ENCODE measurements around the gene THEM5.

Gene THEM5

GRCh38 chr1:151839457-151840403, 13.8 kb downstream of the THEM5 start, which contains the start of gene C2CD4D:
Gene C2CD4D (minus strand): TSS chr1:151839820. CDS start chr1:151838989, 831 bp downstream.
- H3K36me3 ChIP-seq (ENCODE audit: insufficient read depth, low read length), result no peaks in the 10 kb centered on the region
- peak within 1 kb of the TSS; percentile 63 for H3K9ac ChIP-seq (ENCODE audit: low read depth, low read length)
- H3K9me3 ChIP-seq (ENCODE audit: control insufficient read depth, insufficient read depth, low read length), result no peaks in the 10 kb centered on the region
- peaks cover 17% of the 10 kb centered on the region for H3K4me1 ChIP-seq (ENCODE audit: insufficient read depth, low read length)

DNA sequence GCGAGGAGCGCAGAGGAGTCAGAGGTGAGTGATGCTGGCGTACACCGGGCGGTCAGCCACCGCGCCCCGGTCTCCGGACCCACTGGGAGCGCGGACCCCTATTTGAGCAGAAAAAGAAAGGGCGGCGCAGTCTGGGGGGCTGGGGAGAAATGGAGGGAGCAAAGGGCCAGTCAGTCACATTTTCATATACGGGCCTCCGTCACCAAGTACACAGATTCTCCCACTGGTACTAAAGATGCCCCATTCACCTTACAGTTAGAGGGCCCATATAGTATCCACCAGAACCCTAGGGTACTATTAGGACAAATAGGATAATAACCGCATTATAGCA, 14.5 kb downstream of the THEM5 start:
- H3K36me3 ChIP-seq (ENCODE audit: insufficient read depth, low read length), result no peaks in the 10 kb centered on the region
- no peaks in the 10 kb centered on the region for H3K9me3 ChIP-seq (ENCODE audit: control insufficient read depth, insufficient read depth, low read length)
- peaks cover 17% of the 10 kb centered on the region for H3K4me1 ChIP-seq (ENCODE audit: insufficient read depth, low read length)
- peak overlapping the region; percentile 63 for H3K9ac ChIP-seq (ENCODE audit: low read depth, low read length)

- Histone ChIP-seq H3K9me3 (ENCODE audit: control insufficient read depth, insufficient read depth, low read length) (no peaks in the 10 kb centered on the region), H3K9ac (ENCODE audit: low read depth, low read length) (peak overlapping the region; percentile 63), H3K4me1 (ENCODE audit: insufficient read depth, low read length) (peaks cover 17% of the 10 kb centered on the region), H3K36me3 (ENCODE audit: insufficient read depth, low read length) (no peaks in the 10 kb centered on the region)
Measured at GRCh38 chr1:151838222-151839081, 15.1 kb downstream of the THEM5 start.

- H3K36me3 ChIP-seq (ENCODE audit: insufficient read depth, low read length), result no peaks in the 10 kb centered on the region
- H3K9ac ChIP-seq (ENCODE audit: low read depth, low read length), result peak overlapping the region; percentile 63; the same call in 1 of the 2 replicates
- H3K4me1 ChIP-seq (ENCODE audit: insufficient read depth, low read length), result peaks cover 17% of the 10 kb centered on the region
- H3K9me3 ChIP-seq (ENCODE audit: control insufficient read depth, insufficient read depth, low read length), result no peaks in the 10 kb centered on the region
Measured at GRCh38 chr1:151837884-151838221, 15.7 kb downstream of the THEM5 start.

DNA sequence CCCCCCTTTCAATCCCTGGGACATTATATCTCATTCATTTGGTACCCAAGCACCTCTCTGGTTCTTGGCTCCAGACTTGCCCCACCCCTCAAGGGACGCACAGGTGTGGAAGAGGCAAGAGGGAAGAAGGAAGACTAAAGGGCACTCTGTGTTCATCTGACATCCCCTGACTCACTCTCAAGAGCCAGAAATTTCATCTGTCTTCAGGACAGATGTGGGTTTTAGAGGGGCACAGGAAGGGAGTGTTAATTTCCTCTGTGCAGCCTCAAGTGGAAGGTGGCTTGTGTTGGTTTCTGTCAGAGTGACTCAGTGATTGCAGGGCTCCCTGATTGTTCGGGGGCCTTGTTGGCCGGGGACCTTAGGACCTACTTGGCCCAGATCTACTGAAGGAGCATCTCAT, 16.3 kb downstream of the THEM5 start:
- Histone ChIP-seq H3K9ac (ENCODE audit: low read depth, low read length) (peak overlapping the region; percentile 63; the same call in 1 of the 2 replicates), H3K4me1 (ENCODE audit: insufficient read depth, low read length) (peaks cover 17% of the 10 kb centered on the region), H3K36me3 (ENCODE audit: insufficient read depth, low read length) (no peaks in the 10 kb centered on the region), H3K9me3 (ENCODE audit: control insufficient read depth, insufficient read depth, low read length) (no peaks in the 10 kb centered on the region)

- no peaks in the 10 kb centered on the region for H3K9me3 ChIP-seq (ENCODE audit: control insufficient read depth, insufficient read depth, low read length)
- H3K36me3 ChIP-seq (ENCODE audit: insufficient read depth, low read length), result no peaks in the 10 kb centered on the region
- H3K4me1 ChIP-seq (ENCODE audit: insufficient read depth, low read length), result peaks cover 19% of the 10 kb centered on the region
- H3K9ac ChIP-seq (ENCODE audit: low read depth, low read length), result no peak overlapping the region
Measured at GRCh38 chr1:151835596-151835995, 17.9 kb downstream of the THEM5 start.

- H3K36me3 ChIP-seq (ENCODE audit: insufficient read depth, low read length), result no peaks in the 10 kb centered on the region
- H3K4me1 ChIP-seq (ENCODE audit: insufficient read depth, low read length), result peaks cover 27% of the 10 kb centered on the region
- no peak overlapping the region for H3K9ac ChIP-seq (ENCODE audit: low read depth, low read length)
- no peaks in the 10 kb centered on the region for H3K9me3 ChIP-seq (ENCODE audit: control insufficient read depth, insufficient read depth, low read length)
Measured at GRCh38 chr1:151834239-151834638, 19.3 kb downstream of the THEM5 start.

GRCh38 chr1:151833172-151833900, 20.2 kb downstream of the THEM5 start:
- H3K9ac ChIP-seq (ENCODE audit: low read depth, low read length), result no peak overlapping the region

DNA sequence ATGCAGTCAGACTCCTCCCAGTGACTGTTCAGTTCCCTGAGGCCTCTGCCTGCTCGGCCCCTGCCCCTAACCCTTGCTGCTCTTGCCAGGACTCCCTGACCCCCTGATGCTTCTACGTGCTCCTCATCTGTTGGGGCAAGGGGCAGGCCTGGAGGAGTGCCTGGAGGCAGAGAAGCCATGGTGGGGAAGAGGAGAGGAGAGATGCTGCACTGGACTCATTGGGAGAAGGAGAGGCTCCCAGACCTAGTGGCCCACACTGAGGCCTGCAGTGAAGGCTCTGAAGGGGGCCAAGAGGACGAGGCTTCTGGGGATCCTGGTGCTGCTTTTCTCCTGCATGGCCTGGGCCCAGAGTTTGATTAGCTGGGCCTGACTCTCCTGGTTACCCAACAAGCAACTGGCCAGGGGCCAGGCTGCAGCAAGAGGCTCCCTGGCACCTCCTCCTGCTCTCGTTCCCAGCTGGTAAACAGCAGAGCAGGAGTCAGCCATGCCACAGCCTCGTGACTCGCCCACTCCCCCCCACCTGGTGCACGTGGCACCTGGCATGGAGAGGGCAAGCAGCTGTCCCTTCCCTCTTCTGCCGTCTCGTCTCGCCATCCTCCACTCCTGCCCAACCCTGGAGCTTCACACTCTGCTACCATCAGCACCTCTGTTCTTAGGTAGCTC, 21.1 kb downstream of the THEM5 start:
- Histone ChIP-seq H3K4me1 (ENCODE audit: insufficient read depth, low read length) (peaks cover 33% of the 10 kb centered on the region), H3K9me3 (ENCODE audit: control insufficient read depth, insufficient read depth, low read length) (no peaks in the 10 kb centered on the region), H3K36me3 (ENCODE audit: insufficient read depth, low read length) (no peaks in the 10 kb centered on the region), H3K9ac (ENCODE audit: low read depth, low read length) (no peak overlapping the region)

More at GRCh38 chr1:151833172-151833900, 20.2 kb downstream of the THEM5 start:
- H3K9me3 ChIP-seq (ENCODE audit: control insufficient read depth, insufficient read depth, low read length), result no peaks in the 10 kb centered on the region
- H3K4me1 ChIP-seq (ENCODE audit: insufficient read depth, low read length), result peaks cover 31% of the 10 kb centered on the region
- no peaks in the 10 kb centered on the region for H3K36me3 ChIP-seq (ENCODE audit: insufficient read depth, low read length)

DNA sequence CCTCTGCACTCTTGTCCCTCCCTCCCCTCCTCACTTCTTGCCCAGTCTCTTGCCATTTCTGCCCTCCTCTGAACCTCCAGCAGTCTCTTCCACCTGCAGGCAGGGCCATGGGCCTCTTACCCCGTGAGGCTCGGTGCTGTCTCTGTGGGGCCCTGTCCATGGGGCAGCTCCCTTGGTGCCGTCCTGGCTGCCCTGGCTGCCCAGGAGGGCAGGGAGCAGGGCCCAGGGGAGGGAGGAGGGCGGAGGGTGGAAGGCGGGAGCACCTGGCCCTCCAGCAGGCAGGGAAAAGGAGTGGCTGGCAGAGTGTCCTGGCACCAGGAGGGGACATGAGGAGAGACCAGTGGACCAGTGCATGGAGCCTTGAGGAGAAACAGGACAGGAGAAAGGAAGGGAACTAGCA, 21.9 kb downstream of the THEM5 start, which contains the start of gene RORC:
RORC (minus strand) TSS at position 198 of the 400 bp plus-strand sequence; CDS start at position 160, 38 bp downstream.
- Histone ChIP-seq H3K9ac (ENCODE audit: low read depth, low read length) (no peak within 1 kb of the TSS), H3K9me3 (ENCODE audit: control insufficient read depth, insufficient read depth, low read length) (no peaks in the 10 kb centered on the region), H3K36me3 (ENCODE audit: insufficient read depth, low read length) (no peaks in the 10 kb centered on the region), H3K4me1 (ENCODE audit: insufficient read depth, low read length) (peaks cover 24% of the 10 kb centered on the region)

- H3K9me3 ChIP-seq (ENCODE audit: control insufficient read depth, insufficient read depth, low read length), result no peaks in the 10 kb centered on the region
- H3K36me3 ChIP-seq (ENCODE audit: insufficient read depth, low read length), result no peaks in the 10 kb centered on the region
- peaks cover 27% of the 10 kb centered on the region for H3K4me1 ChIP-seq (ENCODE audit: insufficient read depth, low read length)
- H3K9ac ChIP-seq (ENCODE audit: low read depth, low read length), result no peak overlapping the region
Measured at GRCh38 chr1:151831256-151831591, 22.3 kb downstream of the THEM5 start.

DNA sequence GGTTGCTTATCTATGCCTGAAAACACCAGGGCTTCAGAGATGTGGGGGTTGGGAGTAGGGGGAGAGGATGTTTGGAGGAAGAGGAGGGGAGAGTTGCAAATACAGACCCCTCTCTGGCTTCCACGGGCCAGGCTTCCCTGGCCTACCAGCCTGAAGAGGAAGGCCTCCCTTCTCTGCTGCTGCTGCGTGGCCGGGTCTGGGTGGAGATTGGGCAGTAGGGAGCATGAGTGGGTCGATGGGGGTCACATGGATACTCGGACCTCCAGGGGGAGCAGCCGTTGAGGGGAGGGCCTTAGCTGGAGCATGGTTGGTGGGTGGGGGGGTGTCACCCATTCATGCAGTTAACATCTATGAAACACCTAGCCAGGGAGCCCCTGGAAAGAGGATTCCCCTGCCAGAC, 23.5 kb downstream of the THEM5 start:
- no peak overlapping the region for H3K9ac ChIP-seq (ENCODE audit: low read depth, low read length)
- peaks cover 35% of the 10 kb centered on the region for H3K4me1 ChIP-seq (ENCODE audit: insufficient read depth, low read length)
- H3K9me3 ChIP-seq (ENCODE audit: control insufficient read depth, insufficient read depth, low read length), result no peaks in the 10 kb centered on the region
- no peaks in the 10 kb centered on the region for H3K36me3 ChIP-seq (ENCODE audit: insufficient read depth, low read length)

DNA sequence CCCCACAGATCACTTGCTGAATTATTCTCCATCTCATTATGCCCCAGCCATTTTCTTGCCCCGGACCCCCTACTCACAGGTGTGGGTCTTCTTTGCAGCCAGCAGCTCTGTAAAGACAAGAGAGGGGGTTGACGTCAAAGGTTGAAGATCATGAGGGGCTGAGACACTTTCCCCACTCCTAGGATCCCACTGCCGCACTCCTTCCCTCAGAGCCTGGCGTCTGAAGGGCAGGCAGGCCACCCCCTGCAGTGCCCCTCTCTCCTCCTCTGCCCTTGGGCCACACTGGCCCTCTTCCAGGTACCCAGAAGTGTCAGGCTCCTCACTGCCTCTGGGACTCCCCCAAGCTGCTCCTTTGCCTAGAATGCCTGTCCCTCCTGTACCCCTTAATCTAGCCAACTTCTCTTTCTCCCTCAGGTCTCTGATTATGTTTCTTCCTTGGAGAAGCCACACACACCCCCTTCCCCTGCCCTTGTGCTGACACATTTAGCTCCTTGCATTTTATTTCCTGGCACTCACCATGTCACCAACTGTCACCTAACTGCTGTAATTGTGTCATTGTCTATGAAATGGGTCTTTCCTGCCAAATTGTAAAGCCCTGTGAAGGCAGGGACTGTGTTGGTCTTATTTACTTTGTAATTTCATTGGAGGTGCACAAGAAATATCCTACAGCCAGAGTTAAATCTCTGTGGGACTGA, 24.0 kb downstream of the THEM5 start:
- H3K9ac ChIP-seq (ENCODE audit: low read depth, low read length), result no peak overlapping the region
- H3K36me3 ChIP-seq (ENCODE audit: insufficient read depth, low read length), result no peaks in the 10 kb centered on the region
- no peaks in the 10 kb centered on the region for H3K9me3 ChIP-seq (ENCODE audit: control insufficient read depth, insufficient read depth, low read length)
- H3K4me1 ChIP-seq (ENCODE audit: insufficient read depth, low read length), result peaks cover 35% of the 10 kb centered on the region

Measured in ES-I3 (cell line).